HCT116 (cell line): ENCODE results near the gene CD69. TPM values are rescaled to one million over a fixed set of nuclear protein-coding genes. Genes with fewer than 3 reads are reported as not detected.

Experiments used
- ATAC-seq: fragments of 200-7000 bp; cut with Tn5 transposase; 2 replicates; pipeline ENCODE4 v1.9.1; 2020; ENCODE audit warnings: mild to moderate bottlenecking, moderate library complexity
- BruUV-seq: library from RNA; stranded (reverse); fragments of 400-500 nt; replicated peaks from 2 replicates; lab custom pipeline; 2021; lab: Mats Ljungman, UMichigan
- CTCF ChIA-PET: fragments of 300-600 bp; sonication (Branson Sonifier 250); formaldehyde crosslinking; loops from one replicate; lab custom pipeline; 2021; ENCODE audit warnings: antibody characterized with exemption; lab: Charles Lee
- POLR2A ChIA-PET: fragments of 300-600, 350-600 bp; sonication (Branson Sonifier 250); formaldehyde crosslinking; loops from one replicate; lab custom pipeline; 2021; ENCODE audit warnings: antibody characterized with exemption; lab: Charles Lee
- RAD21 ChIA-PET, 2 experiments: fragments of 300-600 bp; sonication (Branson Sonifier 250); formaldehyde crosslinking; loops; one replicate each; lab custom pipeline; 2023; ENCODE audit warnings: low total read pairs in 2 of 2; ENCODE audit not compliant: uncharacterized antibody in 2 of 2, unreplicated experiment in 2 of 2, low non-redundant PET in 1 of 2; lab: Charles Lee
- DNase-seq: peaks from one replicate; pipeline ENCODE4 v3.0.0-alpha.2; 2010; ENCODE audit warnings: low read depth, low spot score
- H2AFZ ChIP-seq: fragments of 200-600 bp; shearing (Covaris generic), sonication (generic); 2 replicates; pipeline ENCODE4 v1.6.1; 2017; ENCODE audit warnings: low read depth, mixed run types, mixed read lengths, antibody characterized with exemption, low read length; ENCODE audit not compliant: poor library complexity, severe bottlenecking
- H3K27ac ChIP-seq: 2 replicates; pipeline ENCODE4 v1.5.1; 2012; ENCODE audit warnings: low read depth, low read length
- H3K27me3 ChIP-seq: fragments of 200-600 bp; sonication (generic); 2 replicates; pipeline ENCODE4 v1.6.1; 2016; ENCODE audit warnings: mixed run types, low read length, mixed read lengths; ENCODE audit not compliant: insufficient read depth
- H3K36me3 ChIP-seq, 2 experiments: fragments of 200-500 bp in 1 of 2; fragments of 200-600 bp in 1 of 2; sonication (Bioruptor generic) in 1 of 2; sonication (generic) in 1 of 2; 2 replicates each; pipeline versions ENCODE4 v1.5.1 to v1.6.1; 2014 to 2016; ENCODE audit warnings: low read length in 2 of 2, inconsistent platforms in 1 of 2, mixed read lengths in 1 of 2, mixed run types in 1 of 2; ENCODE audit not compliant: insufficient read depth in 2 of 2, control insufficient read depth in 1 of 2
- H3K4me1 ChIP-seq, 2 experiments: fragments of 200-600 bp in 1 of 2; sonication (generic) in 1 of 2; 2 replicates each; pipeline versions ENCODE4 v1.5.1 to v1.6.1; 2012 to 2017; ENCODE audit warnings: low read length in 2 of 2, inconsistent platforms in 1 of 2, mild to moderate bottlenecking in 1 of 2, mixed read lengths in 1 of 2, mixed run types in 1 of 2, moderate library complexity in 1 of 2; ENCODE audit not compliant: insufficient read depth in 2 of 2, control insufficient read depth in 1 of 2
- H3K4me2 ChIP-seq: fragments of 200-600 bp; sonication (generic); 2 replicates; pipeline ENCODE4 v1.6.1; 2017; ENCODE audit warnings: mixed run types, low read length, mixed read lengths
- H3K4me3 ChIP-seq, 2 experiments: fragments of 200-600 bp in 1 of 2; sonication (generic) in 1 of 2; replicated peaks in 1 of 2; 2 replicates each; pipeline ENCODE4 v1.5.1; 2011 to 2016; ENCODE audit warnings: low read length in 2 of 2, control low read depth in 1 of 2, low read depth in 1 of 2, mild to moderate bottlenecking in 1 of 2, mixed read lengths in 1 of 2, mixed run types in 1 of 2
- H3K79me2 ChIP-seq: fragments of 200-600 bp; sonication (generic); 2 replicates; pipeline ENCODE4 v1.6.1; 2017; ENCODE audit warnings: mild to moderate bottlenecking, mixed run types, low read length, moderate library complexity, mixed read lengths; ENCODE audit not compliant: insufficient read depth
- H3K9ac ChIP-seq: fragments of 200-600 bp; sonication (generic); 2 replicates; pipeline ENCODE4 v1.6.1; 2016; ENCODE audit warnings: low read length, mixed read lengths
- H3K9me2 ChIP-seq: fragments of 200-600 bp; sonication (generic), shearing (Covaris generic); 2 replicates; pipeline ENCODE4 v1.6.1; 2017; ENCODE audit warnings: mixed run types, mild to moderate bottlenecking, moderate library complexity; ENCODE audit not compliant: insufficient read depth
- H3K9me3 ChIP-seq, 2 experiments: fragments of 200-500 bp in 1 of 2; fragments of 200-600 bp in 1 of 2; sonication (Bioruptor generic) in 1 of 2; sonication (generic) in 1 of 2; 2 replicates each; pipeline ENCODE4 v1.6.1; 2014 to 2017; ENCODE audit warnings: low read length in 2 of 2, mixed read lengths in 2 of 2, inconsistent platforms in 1 of 2, low read depth in 1 of 2, mild to moderate bottlenecking in 1 of 2, mixed run types in 1 of 2, moderate library complexity in 1 of 2; ENCODE audit not compliant: control insufficient read depth in 1 of 2, insufficient read depth in 1 of 2
- H4K20me1 ChIP-seq: fragments of 200-600 bp; sonication (generic), shearing (Covaris generic); 2 replicates; pipeline ENCODE4 v1.6.1; 2017; ENCODE audit warnings: mixed run types, mild to moderate bottlenecking, moderate library complexity; ENCODE audit not compliant: insufficient read depth
- ATF3 ChIP-seq: IDR thresholded peaks from 2 replicates; pipeline ENCODE4 v1.6.1; 2012
- CBX3 ChIP-seq: IDR thresholded peaks from 2 replicates; pipeline ENCODE4 v1.6.1; 2012; ENCODE audit warnings: low read depth
- EGR1 ChIP-seq: IDR thresholded peaks from 2 replicates; pipeline ENCODE4 v1.6.1; 2012; ENCODE audit warnings: low read depth
- ELF1 ChIP-seq: IDR thresholded peaks from 2 replicates; pipeline ENCODE4 v1.6.1; 2012; ENCODE audit warnings: low read depth, borderline replicate concordance
- EZH2 ChIP-seq: fragments of 200-600 bp; sonication (generic); IDR thresholded peaks from 2 replicates; pipeline ENCODE4 v1.6.1; 2017; ENCODE audit warnings: antibody characterized with exemption, mixed run types
- EZH2phosphoT487 ChIP-seq: fragments of 200-600 bp; IDR thresholded peaks from 2 replicates; pipeline ENCODE4 v1.6.1; 2018; ENCODE audit warnings: antibody characterized with exemption, borderline replicate concordance
- FOSL1 ChIP-seq: IDR thresholded peaks from 2 replicates; pipeline ENCODE4 v1.6.1; 2012; ENCODE audit warnings: low read depth
- JUND ChIP-seq: IDR thresholded peaks from 2 replicates; pipeline ENCODE4 v1.6.1; 2012
- POLR2AphosphoS5 ChIP-seq: IDR thresholded peaks from 2 replicates; pipeline ENCODE4 v1.6.1; 2011; ENCODE audit warnings: mild to moderate bottlenecking, low read depth, low read length, moderate library complexity
- RAD21 ChIP-seq: IDR thresholded peaks from 2 replicates; pipeline ENCODE4 v1.6.1; 2012; ENCODE audit warnings: low read depth, mild to moderate bottlenecking
- REST ChIP-seq: IDR thresholded peaks from 2 replicates; pipeline ENCODE4 v1.6.1; 2012; ENCODE audit warnings: low read depth
- SIN3A ChIP-seq: IDR thresholded peaks from 2 replicates; pipeline ENCODE4 v1.6.1; 2012; ENCODE audit warnings: low read depth
- SP1 ChIP-seq: IDR thresholded peaks from 2 replicates; pipeline ENCODE4 v1.6.1; 2012; ENCODE audit warnings: low read depth
- SRF ChIP-seq: IDR thresholded peaks from 2 replicates; pipeline ENCODE4 v1.6.1; 2012; ENCODE audit warnings: low read depth
- TCF7L2 ChIP-seq: IDR thresholded peaks from 2 replicates; pipeline ENCODE4 v1.7.0; 2011; ENCODE audit warnings: borderline replicate concordance, inconsistent platforms; ENCODE audit not compliant: insufficient read depth, insufficient read length; ENCODE audit errors: extremely low read depth
- YY1 ChIP-seq: IDR thresholded peaks from 2 replicates; pipeline ENCODE4 v1.6.1; 2011; ENCODE audit warnings: low read length, low read depth, moderate library complexity, mild to moderate bottlenecking; ENCODE audit not compliant: insufficient replicate concordance; ENCODE audit errors: extremely low read depth
- ZFX ChIP-seq: fragments of 450-650 bp; IDR thresholded peaks from 2 replicates; pipeline ENCODE4 v1.6.1; 2017
- ZNF274 ChIP-seq: fragments of 200-500 bp; sonication (Bioruptor generic); IDR thresholded peaks from 2 replicates; pipeline ENCODE4 v1.6.1; 2014; ENCODE audit warnings: mild to moderate bottlenecking, low read depth, low read length, inconsistent platforms
- intact Hi-C: fragments of 100-400 bp; cut with micrococcal nuclease; formaldehyde crosslinking; loops from 2 replicates; pipeline ENCODE4 v1.10.0; 2022
- total RNA-seq: library from RNA; stranded (reverse); gene quantifications from one replicate; pipeline ENCODE4 v1.2.1, GENCODE V29; 2021; ENCODE audit not compliant: unreplicated experiment

CD69 gene
- total RNA-seq, 1 experiment from 2014 or later, result not detected

- H2AFZ ChIP-seq, result no peak overlapping the region
- intact Hi-C loops, result no loop called here
- no peaks in the 10 kb centered on the region for H3K9me3 ChIP-seq
- no peak overlapping the region for H3K27ac ChIP-seq
- no peak overlapping the region for H3K4me3 ChIP-seq
- DNase-seq (no peak), ATAC-seq (no peak)
- no peak overlapping the region for H3K9ac ChIP-seq
- no peaks in the 10 kb centered on the region for H3K4me1 ChIP-seq
- no peaks in the 10 kb centered on the region for H3K9me2 ChIP-seq
- ChIA-PET CTCF (no interaction called here), RAD21 (no interaction called here), POLR2A (no interaction called here)
- TF ChIP-seq ELF1 (no peak), POLR2AphosphoS5 (no peak), SP1 (no peak), ZNF274 (no peak), ZFX (no peak), REST (no peak), EZH2phosphoT487 (no peak), ATF3 (no peak), CBX3 (no peak), RAD21 (no peak), YY1 (no peak), EGR1 (no peak), FOSL1 (no peak), SRF (no peak), EZH2 (no peak), SIN3A (no peak), TCF7L2 (no peak), JUND (no peak)
- H3K36me3 ChIP-seq, result no peaks in the 10 kb centered on the region
- no peaks in the 10 kb centered on the region for H4K20me1 ChIP-seq
- BruUV-seq, result no TSS peak
- no peak overlapping the region for H3K4me2 ChIP-seq
- H3K27me3 ChIP-seq, result peaks cover 65% of the 10 kb centered on the region
- no peaks in the 10 kb centered on the region for H3K79me2 ChIP-seq
Measured at GRCh38 chr12:9756706-9757105, 4.0 kb downstream of the CD69 start.
